HG02642 (cell line): ENCODE data around the gene SLAMF1.
"Not testable (repeated sequence)": the region's sequence is repeated elsewhere in the genome, so short reads cannot be mapped to it uniquely, and the experiment has no call there.

Experiments used
- ATAC-seq: cut with Tn5 transposase; IDR thresholded peaks from one replicate; pipeline ENCODE4 v1.9.1; 2021; ENCODE audit warnings: mild to moderate bottlenecking; ENCODE audit not compliant: unreplicated experiment, poor library complexity

SLAMF1 gene

GRCh38 chr1:160646711-160647328, at the start of gene SLAMF1:
Gene SLAMF1, minus strand, starts transcription at chr1:160647044. Its CDS starts 99 bp downstream, at chr1:160646945.
- peak; percentile 62 for ATAC-seq

- ATAC-seq: not testable (repeated sequence)
Observed at GRCh38 chr1:160692390-160692789, 45.5 kb upstream of the SLAMF1 start.

GRCh38 chr1:160685266-160685665, 38.4 kb upstream of the SLAMF1 start:
- ATAC-seq: no peak

- no peak for ATAC-seq
Observed at GRCh38 chr1:160682983-160683865, 36.4 kb upstream of the SLAMF1 start.

- ATAC-seq: no peak
Observed at GRCh38 chr1:160681891-160682140, 35.0 kb upstream of the SLAMF1 start.

GRCh38 chr1:160681066-160681890, 34.4 kb upstream of the SLAMF1 start:
- ATAC-seq: peak; percentile 54

GRCh38 chr1:160680399-160680798, 33.6 kb upstream of the SLAMF1 start:
- no peak for ATAC-seq

- no peak for ATAC-seq
Observed at GRCh38 chr1:160679893-160680292, 33.0 kb upstream of the SLAMF1 start.

GRCh38 chr1:160676869-160677597, 30.2 kb upstream of the SLAMF1 start:
- no peak for ATAC-seq

GRCh38 chr1:160675641-160676410, 29.0 kb upstream of the SLAMF1 start:
- peak; percentile 58 for ATAC-seq

GRCh38 chr1:160674415-160674814, 27.6 kb upstream of the SLAMF1 start:
- ATAC-seq: no peak

GRCh38 chr1:160672789-160673695, 26.2 kb upstream of the SLAMF1 start:
- ATAC-seq: no peak

- no peak for ATAC-seq
Observed at GRCh38 chr1:160671603-160672517, 25.0 kb upstream of the SLAMF1 start.

- ATAC-seq: no peak
Observed at GRCh38 chr1:160670701-160671100, 23.9 kb upstream of the SLAMF1 start.

GRCh38 chr1:160669802-160670201, 23.0 kb upstream of the SLAMF1 start:
- ATAC-seq: no peak

GRCh38 chr1:160669276-160669675, 22.4 kb upstream of the SLAMF1 start:
- ATAC-seq: no peak

GRCh38 chr1:160667896-160668295, 21.1 kb upstream of the SLAMF1 start:
- ATAC-seq: no peak

- no peak for ATAC-seq
Observed at GRCh38 chr1:160666079-160666442, 19.2 kb upstream of the SLAMF1 start.
